Anterior cingulate cortex (tissue), 58 donors: Measurements from ENCODE around the gene UAP1L1.
"Not testable (repeated sequence)": the region's sequence is repeated elsewhere in the genome, so short reads cannot be mapped to it uniquely, and the experiment has no call there.

Experiments
- DNase-seq, 58 donors: peaks; one replicate each; lab custom pipeline; 2025; lab: John Stamatoyannopoulos, UW

Gene UAP1L1

GRCh38 chr9:137077010-137077747, at the start of gene UAP1L1:
Gene UAP1L1, plus strand, starts transcription at chr9:137077517. Its CDS starts 16 bp downstream, at chr9:137077533.
- peak in 54 of 58 donors; percentile 19 to 90 (median 72) for DNase-seq

DNA sequence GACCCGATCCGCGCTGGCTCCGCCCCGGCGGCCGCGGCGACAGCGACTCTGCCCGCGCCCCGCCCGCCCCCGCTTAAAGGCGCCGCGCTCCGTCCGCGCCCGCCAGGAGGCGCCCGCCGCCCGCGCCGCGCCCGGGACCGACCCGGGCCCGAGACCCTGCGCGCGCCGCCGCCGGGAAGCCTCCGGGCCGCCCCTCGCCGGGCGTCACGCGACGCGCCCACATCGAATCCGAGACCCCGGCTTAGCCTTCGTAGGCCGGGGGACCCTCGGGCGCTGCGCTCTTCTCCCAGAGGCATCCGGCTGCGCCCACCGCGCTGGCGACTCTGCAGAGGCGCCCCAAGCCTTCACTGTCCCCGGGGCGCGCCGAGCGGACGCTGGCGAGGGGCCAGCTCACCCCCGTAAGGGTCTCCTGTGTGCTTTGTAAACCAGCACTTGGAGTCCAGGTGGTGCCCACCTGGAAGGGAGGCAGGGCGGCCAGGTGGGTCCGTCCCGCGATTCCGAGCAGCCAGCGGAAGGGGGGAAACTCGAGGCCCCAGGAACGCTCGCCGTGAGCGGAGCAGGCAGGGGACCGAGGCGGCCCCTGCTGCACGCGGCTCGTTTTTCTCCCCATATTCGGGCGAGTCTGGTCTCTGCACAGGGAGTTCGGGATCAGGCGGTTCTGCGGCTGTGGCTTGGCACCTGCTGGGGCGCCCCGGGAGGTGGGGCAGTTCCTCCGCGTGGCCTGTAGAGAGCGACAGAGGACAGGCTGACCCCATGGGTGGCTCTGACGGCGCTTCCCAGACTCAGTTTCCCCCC, 48.9 kb upstream of the UAP1L1 start:
- DNase-seq = peak in 48 of 58 donors; percentile 17 to 78 (median 56)

- peak in 49 of 58 donors; percentile 33 to 82 (median 61) for DNase-seq
Measured at GRCh38 chr9:137029058-137029936, 48.0 kb upstream of the UAP1L1 start.

- DNase-seq = no peak
Measured at GRCh38 chr9:137030006-137030405, 47.3 kb upstream of the UAP1L1 start.

GRCh38 chr9:137030538-137031527, 46.5 kb upstream of the UAP1L1 start:
- DNase-seq = peak in 16 of 58 donors; percentile 19 to 56 (median 30)

- no peak for DNase-seq
Measured at GRCh38 chr9:137031904-137032640, 45.2 kb upstream of the UAP1L1 start, which contains the start of gene FUT7. Gene FUT7, minus strand, starts transcription at chr9:137032088. Its CDS starts 97 bp downstream, at chr9:137031991.

DNA sequence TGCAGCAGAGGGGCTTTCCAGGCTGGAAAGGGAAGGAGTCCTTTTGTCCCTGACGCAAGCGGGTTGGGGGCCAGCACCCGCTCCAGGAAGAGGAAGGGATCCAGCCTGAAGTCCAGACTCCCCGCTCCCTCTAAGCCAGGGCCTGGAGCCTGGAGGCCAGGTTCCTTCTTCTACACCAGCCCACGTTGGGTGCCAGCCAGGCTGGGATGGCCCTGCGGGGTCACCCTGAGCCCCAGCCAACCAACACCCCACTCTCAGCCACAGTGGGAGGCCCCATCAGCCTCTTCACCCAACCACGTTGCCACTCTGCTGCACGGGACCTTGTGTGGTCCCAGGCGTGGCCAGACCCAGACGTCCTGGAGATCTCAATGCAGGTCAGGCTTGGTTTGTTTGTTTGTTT, 44.5 kb upstream of the UAP1L1 start:
- DNase-seq = no peak

DNA sequence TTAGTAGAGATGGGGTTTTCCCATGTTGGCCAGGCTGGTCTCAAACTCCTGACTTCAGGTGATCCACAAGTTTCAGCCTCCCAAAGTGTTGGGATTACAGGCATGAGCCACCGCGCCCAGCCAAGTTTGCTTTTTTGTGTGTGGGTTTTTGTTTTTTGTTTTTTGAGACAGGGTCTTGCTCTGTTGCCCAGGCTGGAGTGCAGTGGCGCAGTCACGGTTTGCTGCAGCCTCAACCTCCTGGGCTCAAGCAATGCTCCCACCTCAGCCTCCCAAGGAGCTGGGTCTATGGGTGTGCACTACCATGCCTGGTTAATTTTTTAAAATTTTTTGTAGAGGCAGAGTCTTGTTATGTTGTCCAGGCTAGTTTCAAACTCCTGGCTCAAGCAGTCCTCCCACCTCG, 43.8 kb upstream of the UAP1L1 start:
- DNase-seq = not testable (repeated sequence)

DNA sequence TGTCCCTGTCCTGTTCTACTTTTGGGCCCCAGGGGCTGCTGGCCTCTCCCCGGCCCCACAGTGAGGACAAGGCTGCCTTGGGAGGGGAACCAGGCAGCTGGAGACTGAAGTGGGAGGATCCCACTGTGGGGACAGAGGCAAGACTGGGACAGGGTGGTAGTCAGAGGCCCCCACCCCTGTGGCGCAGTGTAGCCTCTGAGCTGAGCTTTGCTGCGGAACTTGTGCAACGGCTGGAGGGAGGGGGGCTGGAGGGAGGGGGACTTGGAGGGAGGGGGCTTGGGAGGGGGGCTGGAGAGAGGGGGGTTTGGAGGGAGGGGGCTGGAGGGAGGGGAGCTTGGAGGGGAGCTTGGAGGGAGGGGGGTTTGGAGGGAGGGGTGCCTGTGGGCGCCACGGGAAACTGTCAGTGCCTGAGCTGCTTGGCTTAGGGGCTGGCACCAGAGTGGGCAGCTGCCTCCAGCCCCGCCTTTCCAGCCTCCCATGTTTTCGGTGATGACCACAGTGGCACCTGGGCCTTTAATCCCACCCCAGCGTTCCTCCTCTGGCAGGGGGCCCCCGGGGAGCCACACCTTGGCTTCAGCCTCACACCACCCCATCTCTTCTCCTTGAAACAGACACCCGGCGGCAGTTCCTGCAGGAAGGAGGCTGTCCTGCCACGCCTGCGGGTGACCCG, 43.1 kb upstream of the UAP1L1 start:
- DNase-seq = no peak

DNA sequence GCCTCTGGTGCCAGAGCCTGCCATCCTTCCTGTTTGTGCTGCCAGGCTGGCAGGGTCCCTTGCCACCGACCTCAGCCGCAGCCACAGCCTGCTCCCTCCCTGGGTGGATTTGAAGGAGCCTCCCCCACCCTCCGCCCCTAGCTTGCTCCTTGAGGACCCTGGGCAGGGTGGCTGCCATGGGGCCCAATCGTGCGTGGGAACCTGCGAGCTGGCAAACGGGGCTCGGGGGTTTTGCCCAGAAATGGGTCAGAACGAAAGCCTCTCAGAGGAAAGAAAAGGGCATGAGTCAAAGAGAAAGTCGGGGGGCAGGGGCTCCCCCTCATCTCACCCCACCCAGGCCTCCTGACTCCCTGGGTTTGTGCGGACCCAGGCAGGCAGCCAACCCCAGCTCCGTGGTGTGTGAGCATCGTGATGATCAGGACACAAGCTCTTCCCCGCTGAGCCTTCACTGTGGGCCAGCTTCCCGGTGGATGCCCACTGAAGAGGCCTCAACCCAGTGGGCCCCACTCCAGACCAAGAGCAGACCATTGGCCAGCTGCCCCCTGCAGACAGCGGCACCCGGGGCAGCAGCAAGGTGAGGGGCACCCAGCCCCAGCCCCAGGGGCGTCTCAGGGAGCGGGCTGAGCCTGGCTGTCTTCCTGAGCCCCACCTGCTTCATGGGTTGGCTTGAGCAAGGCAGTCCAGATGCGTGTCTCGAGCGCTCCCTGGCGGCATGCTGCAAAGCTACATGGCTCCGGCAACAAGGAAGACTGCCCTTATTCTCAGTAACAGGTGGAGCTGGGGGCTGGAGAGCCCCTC, 42.4 kb upstream of the UAP1L1 start:
- DNase-seq = peak in 57 of 58 donors; percentile 40 to 89 (median 77)

GRCh38 chr9:137035507-137035834, 41.8 kb upstream of the UAP1L1 start:
- peak in 2 of 58 donors; percentile 60 to 74 for DNase-seq

DNA sequence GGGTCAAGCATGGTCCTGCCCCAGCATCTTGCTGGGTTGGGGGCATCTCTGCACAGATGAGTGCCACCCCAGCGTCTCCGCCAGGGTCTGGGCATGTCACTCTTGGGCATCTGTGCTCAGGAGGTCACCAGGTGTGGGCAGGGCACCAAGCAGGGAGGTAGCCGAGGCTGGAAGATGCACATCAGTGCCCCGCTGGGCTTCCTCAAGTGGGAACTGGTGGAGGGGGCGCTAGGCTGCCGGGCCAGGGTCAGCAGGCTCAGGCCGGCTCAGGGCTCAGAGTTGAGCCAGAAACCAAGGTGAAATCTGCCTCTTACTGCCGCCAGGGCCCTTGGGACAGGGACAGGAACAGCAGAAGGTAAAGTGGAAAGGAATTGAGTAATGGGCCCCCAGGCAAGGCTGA, 41.4 kb upstream of the UAP1L1 start:
- DNase-seq = no peak

- no peak for DNase-seq
Measured at GRCh38 chr9:137037035-137037434, 40.3 kb upstream of the UAP1L1 start.

DNA sequence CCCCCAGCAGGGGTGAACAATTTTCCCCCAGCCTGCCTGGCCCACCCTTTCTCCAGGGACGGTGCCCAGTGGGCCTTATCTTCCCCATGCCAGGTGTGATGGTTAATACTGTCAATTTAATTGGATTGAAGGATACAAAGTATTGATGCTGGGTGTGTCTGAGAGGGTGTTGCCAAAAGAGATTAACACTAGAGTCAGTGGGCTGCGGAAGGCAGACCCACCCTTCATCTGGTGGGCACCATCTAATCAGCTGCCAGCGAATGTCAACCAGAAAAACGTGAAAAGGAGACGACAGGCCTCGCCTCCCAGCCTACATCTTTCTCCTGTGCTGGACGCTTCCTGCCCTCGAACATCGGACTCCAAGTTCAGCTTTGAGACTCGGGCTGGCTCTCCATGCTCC, 39.8 kb upstream of the UAP1L1 start:
- DNase-seq = no peak

DNA sequence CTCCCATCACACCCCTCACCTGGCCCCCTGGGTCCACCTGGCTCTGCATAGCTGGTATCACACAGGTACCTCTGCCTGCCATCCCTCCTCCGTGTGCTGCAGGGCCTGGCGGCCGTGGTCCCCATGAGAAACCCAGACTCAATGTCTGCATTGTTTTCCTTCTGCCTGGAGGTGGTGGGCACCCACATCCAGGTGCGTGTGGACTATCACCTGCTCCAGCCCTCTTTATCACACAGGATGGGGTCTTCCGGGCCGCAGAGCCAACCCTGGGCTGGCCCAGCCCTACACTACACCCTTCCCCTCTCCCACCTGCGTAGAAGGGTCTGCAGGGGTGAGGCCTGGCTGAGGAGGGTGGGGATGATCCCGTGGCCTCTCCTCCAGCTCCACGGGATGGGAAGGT, 38.4 kb upstream of the UAP1L1 start:
- DNase-seq = no peak

- DNase-seq = no peak
Measured at GRCh38 chr9:137039611-137040366, 37.5 kb upstream of the UAP1L1 start.

DNA sequence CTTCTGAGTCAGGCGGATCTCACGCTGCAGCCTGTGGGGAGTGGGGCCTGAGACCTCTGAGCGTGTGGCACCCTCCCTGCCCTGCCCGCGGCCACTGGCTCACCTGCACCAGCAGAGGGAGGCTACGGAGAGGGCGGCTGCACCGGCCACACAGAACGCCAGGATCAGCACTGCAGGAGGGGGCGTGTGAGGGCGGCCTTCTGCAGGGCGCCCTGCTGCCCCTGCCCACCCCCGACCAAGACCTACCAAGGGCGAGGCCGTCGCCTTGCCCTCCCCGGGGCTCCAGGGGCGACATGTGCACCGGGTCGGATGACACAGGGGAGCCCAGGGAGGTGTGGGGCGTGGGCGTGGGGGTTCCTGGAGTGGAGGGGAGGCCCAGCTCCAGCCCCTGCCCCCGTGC, 36.7 kb upstream of the UAP1L1 start:
- no peak for DNase-seq
